H9 (cell line): Measurements from ENCODE around the gene SPDYC. TPM values are rescaled to one million over a fixed set of nuclear protein-coding genes. Genes with fewer than 3 reads are reported as not detected.

Experiments used
- DNase-seq: peaks from one replicate; pipeline ENCODE4 v3.0.0-alpha.2; 2017
- H2AFZ ChIP-seq: one replicate; pipeline ENCODE4 v1.6.1; 2013; ENCODE audit warnings: mild to moderate bottlenecking, low read length, control low read depth, moderate library complexity
- H2AK5ac ChIP-seq: 2 replicates; pipeline ENCODE4 v1.6.1; 2013; ENCODE audit warnings: low read length, control low read depth, mixed read lengths; ENCODE audit not compliant: insufficient read length
- H2BK120ac ChIP-seq: one replicate; pipeline ENCODE4 v1.6.1; 2013; ENCODE audit warnings: low read depth, mild to moderate bottlenecking, low read length, control low read depth, inconsistent platforms; ENCODE audit not compliant: poor library complexity, severe bottlenecking
- H2BK12ac ChIP-seq: 2 replicates; pipeline ENCODE4 v1.6.1; 2013; ENCODE audit warnings: low read length, control low read depth, mixed read lengths, low read depth; ENCODE audit not compliant: insufficient read length
- H2BK15ac ChIP-seq: 2 replicates; pipeline ENCODE4 v1.6.1; 2013; ENCODE audit warnings: low read depth, low read length, control low read depth
- H2BK20ac ChIP-seq: one replicate; pipeline ENCODE4 v1.6.1; 2013; ENCODE audit warnings: low read depth, mild to moderate bottlenecking, low read length, control low read depth, inconsistent platforms; ENCODE audit not compliant: poor library complexity, severe bottlenecking
- H2BK5ac ChIP-seq: 2 replicates; pipeline ENCODE4 v1.6.1; 2013; ENCODE audit warnings: low read length, control low read depth, mixed read lengths; ENCODE audit not compliant: insufficient read length
- H3K14ac ChIP-seq: 2 replicates; pipeline ENCODE4 v1.6.1; 2013; ENCODE audit warnings: low read length, control low read depth; ENCODE audit not compliant: insufficient read depth
- H3K18ac ChIP-seq: 2 replicates; pipeline ENCODE4 v1.6.1; 2013; ENCODE audit warnings: low read depth, mild to moderate bottlenecking, mixed read lengths, low read length, control low read depth; ENCODE audit not compliant: insufficient read length
- H3K23ac ChIP-seq: 2 replicates; pipeline ENCODE4 v1.6.1; 2013; ENCODE audit warnings: low read length, control low read depth, mixed read lengths, low read depth; ENCODE audit not compliant: insufficient read length
- H3K23me2 ChIP-seq: 2 replicates; pipeline ENCODE4 v1.6.1; 2013; ENCODE audit warnings: low read depth, mild to moderate bottlenecking, mixed read lengths, low read length, control low read depth; ENCODE audit not compliant: insufficient read length, poor library complexity, severe bottlenecking
- H3K27ac ChIP-seq: 2 replicates; pipeline ENCODE4 v1.5.1; 2013; ENCODE audit warnings: low read length, control low read depth, mixed read lengths, low read depth; ENCODE audit not compliant: insufficient read length
- H3K27me3 ChIP-seq: 2 replicates; pipeline ENCODE4 v1.6.1; 2013; ENCODE audit warnings: low read length, control low read depth, inconsistent platforms; ENCODE audit not compliant: insufficient read depth
- H3K4ac ChIP-seq: 2 replicates; pipeline ENCODE4 v1.6.1; 2013; ENCODE audit warnings: low read depth, mild to moderate bottlenecking, control low read depth, inconsistent platforms, low read length, moderate library complexity
- H3K4me1 ChIP-seq: 2 replicates; pipeline ENCODE4 v1.6.1; 2013; ENCODE audit warnings: low read length, control low read depth, inconsistent platforms; ENCODE audit not compliant: insufficient read depth
- H3K4me2 ChIP-seq: 2 replicates; pipeline ENCODE4 v1.6.1; 2013; ENCODE audit warnings: low read length, control low read depth, mixed read lengths; ENCODE audit not compliant: insufficient read length, insufficient read depth
- H3K56ac ChIP-seq: 2 replicates; pipeline ENCODE4 v1.6.1; 2013; ENCODE audit warnings: low read depth, mild to moderate bottlenecking, mixed read lengths, low read length, control low read depth; ENCODE audit not compliant: insufficient read length
- H3K79me1 ChIP-seq: 2 replicates; pipeline ENCODE4 v1.6.1; 2013; ENCODE audit warnings: low read depth, mild to moderate bottlenecking, moderate library complexity, low read length, control low read depth, inconsistent platforms; ENCODE audit not compliant: insufficient read depth, poor library complexity, severe bottlenecking
- H3K79me2 ChIP-seq: 2 replicates; pipeline ENCODE4 v1.6.1; 2013; ENCODE audit warnings: low read length, control low read depth, inconsistent platforms; ENCODE audit not compliant: insufficient read depth
- H3K9ac ChIP-seq: 2 replicates; pipeline ENCODE4 v1.6.1; 2013; ENCODE audit warnings: low read length, control low read depth, mixed read lengths; ENCODE audit not compliant: insufficient read length; ENCODE audit errors: extremely low read depth
- H3K9me3 ChIP-seq: one replicate; pipeline ENCODE4 v1.6.1; 2013; ENCODE audit warnings: low read depth, low read length, inconsistent platforms; ENCODE audit not compliant: control insufficient read depth
- H3T11ph ChIP-seq: one replicate; pipeline ENCODE4 v1.6.1; 2013; ENCODE audit warnings: mild to moderate bottlenecking, low read length, control low read depth, inconsistent platforms
- H4K20me1 ChIP-seq: one replicate; pipeline ENCODE4 v1.6.1; 2013; ENCODE audit not compliant: control insufficient read depth, insufficient read length, insufficient read depth
- H4K5ac ChIP-seq: 2 replicates; pipeline ENCODE4 v1.6.1; 2013; ENCODE audit warnings: low read depth, mild to moderate bottlenecking, mixed read lengths, low read length, control low read depth; ENCODE audit not compliant: insufficient read length
- H4K8ac ChIP-seq: replicated peaks from 2 replicates; pipeline ENCODE4 v1.6.1; 2013; ENCODE audit warnings: low read length, control low read depth, mixed read lengths, low read depth; ENCODE audit not compliant: insufficient read length
- H4K91ac ChIP-seq: 2 replicates; pipeline ENCODE4 v1.6.1; 2013; ENCODE audit warnings: low read depth, mild to moderate bottlenecking, moderate library complexity, mixed read lengths, low read length, control low read depth; ENCODE audit not compliant: insufficient read length
- H3K27ac Mint-ChIP-seq, 3 experiments: 2 replicates in 2 of 3; 3 replicates in 1 of 3; pipeline ENCODE4 v1.8.0; 2020 to 2021; ENCODE audit warnings: mixed read lengths in 3 of 3, mild to moderate bottlenecking in 1 of 3, moderate library complexity in 1 of 3
- H3K27me3 Mint-ChIP-seq: 2 replicates; pipeline ENCODE4 v1.8.0; 2021; ENCODE audit warnings: low read depth, mild to moderate bottlenecking, moderate library complexity, mixed read lengths
- H3K36me3 Mint-ChIP-seq, 3 experiments: 2 replicates in 2 of 3; 3 replicates in 1 of 3; pipeline ENCODE4 v1.8.0; 2020 to 2021; ENCODE audit warnings: low read depth in 3 of 3, mixed read lengths in 3 of 3; ENCODE audit not compliant: insufficient read depth in 1 of 3
- H3K4me1 Mint-ChIP-seq, 2 experiments: 2 replicates each; pipeline ENCODE4 v1.8.0; 2020; ENCODE audit warnings: mixed read lengths in 2 of 2
- H3K4me3 Mint-ChIP-seq, 2 experiments: 2 replicates in 1 of 2; 3 replicates in 1 of 2; pipeline ENCODE4 v1.8.0; 2020 to 2021; ENCODE audit warnings: mild to moderate bottlenecking in 2 of 2, mixed read lengths in 2 of 2, moderate library complexity in 1 of 2
- H3K9me3 Mint-ChIP-seq, 2 experiments: 2 replicates in 1 of 2; 3 replicates in 1 of 2; pipeline ENCODE4 v1.8.0; 2020; ENCODE audit warnings: mild to moderate bottlenecking in 2 of 2, mixed read lengths in 2 of 2, moderate library complexity in 1 of 2
- CTCF ChIP-seq: fragments of 200-600 bp; sonication (generic); conservative IDR thresholded peaks from 3 replicates; pipeline ENCODE4 v1.8.0; 2021; ENCODE audit warnings: antibody characterized with exemption, mild to moderate bottlenecking
- WGBS: extraction: QIAGEN DNeasy Blood & Tissue Kit; methylation state at CpG from one replicate; pipeline ENCODE4 v1.1.7; 2013; ENCODE audit warnings: missing lambda C conversion rate, low lambda C conversion rate, mixed read lengths; ENCODE audit not compliant: insufficient read length; ENCODE audit errors: extremely low coverage; 5-methylcytosine and 5-hydroxymethylcytosine counted together
- total RNA-seq: library from RNA; stranded (reverse); gene quantifications from 2 replicates; pipeline ENCODE4 v1.2.1, GENCODE V29; 2021

SPDYC gene
- total RNA-seq, 1 experiment from 2014 or later: 0.61 TPM

DNA sequence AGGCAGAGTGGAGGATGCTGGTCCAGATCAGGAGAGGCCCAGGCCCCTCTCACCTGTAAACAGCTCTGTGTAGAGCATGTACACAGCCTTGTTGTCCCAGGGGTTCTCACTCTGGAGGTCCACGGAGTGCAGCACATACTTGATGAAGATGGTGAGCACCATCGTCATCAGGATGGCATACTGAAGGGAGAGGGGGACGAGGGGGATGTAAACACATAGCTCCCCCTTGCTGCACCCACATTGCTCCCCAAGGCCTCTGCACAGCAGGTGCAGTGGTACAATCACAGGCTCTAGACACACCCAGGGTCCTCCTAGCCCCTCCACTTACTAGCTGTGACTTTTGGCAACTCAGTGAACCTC lies 38.6 kb upstream of the SPDYC start:
- WGBS: no CpG with 5 or more reads among the region's 3 CpGs
- no peak overlapping the region for H2BK20ac ChIP-seq
- Mint-ChIP-seq H3K4me1 (peaks cover 17 to 22% of the 10 kb centered on the region in 2 experiments), H3K27me3 (no peaks in the 10 kb centered on the region), H3K27ac (no peak overlapping the region; a peak in 2 of 7 replicates), H3K36me3 (peaks cover 8 to 46% (median 42%) of the 10 kb centered on the region in 3 experiments; a peak in 6 of 7 replicates), H3K9me3 (no peaks in the 10 kb centered on the region; a peak in 1 of 5 replicates), H3K4me3 (no peak overlapping the region)
- no peak for TF ChIP-seq CTCF
- no peak overlapping the region for H3T11ph ChIP-seq
- no peak overlapping the region for H3K18ac ChIP-seq
- H2BK120ac ChIP-seq: no peak overlapping the region
- H3K9ac ChIP-seq: no peak overlapping the region
- H2BK12ac ChIP-seq: no peak overlapping the region
- H3K56ac ChIP-seq: no peak overlapping the region
- H3K27ac ChIP-seq: no peak overlapping the region
- H2BK5ac ChIP-seq: no peak overlapping the region
- H4K20me1 ChIP-seq: no peaks in the 10 kb centered on the region
- no peaks in the 10 kb centered on the region for H3K27me3 ChIP-seq
- DNase-seq: no peak
- H4K8ac ChIP-seq: no peak overlapping the region
- H3K4me1 ChIP-seq: no peaks in the 10 kb centered on the region
- no peak overlapping the region for H4K5ac ChIP-seq
- H3K4ac ChIP-seq: no peak overlapping the region
- no peaks in the 10 kb centered on the region for H3K79me2 ChIP-seq
- no peak overlapping the region for H3K4me2 ChIP-seq
- H4K91ac ChIP-seq: no peak overlapping the region
- H3K23me2 ChIP-seq: peaks cover 14% of the 10 kb centered on the region
- no peak overlapping the region for H3K23ac ChIP-seq
- no peak overlapping the region for H2AFZ ChIP-seq
- no peaks in the 10 kb centered on the region for H3K9me3 ChIP-seq
- H3K79me1 ChIP-seq: no peaks in the 10 kb centered on the region
- H2AK5ac ChIP-seq: no peak overlapping the region
- no peak overlapping the region for H2BK15ac ChIP-seq
- no peak overlapping the region for H3K14ac ChIP-seq
